Measurements from ENCODE around the gene ABCC11. TPM values are rescaled to one million over a fixed set of nuclear protein-coding genes. Genes with fewer than 3 reads are reported as not detected.

The ABCC11 gene
- total and polyA plus RNA-seq, 2 donors (not counting 1 experiment from before 2014, with no cell fraction given), result 0.09 TPM; not detected in 1

DNA sequence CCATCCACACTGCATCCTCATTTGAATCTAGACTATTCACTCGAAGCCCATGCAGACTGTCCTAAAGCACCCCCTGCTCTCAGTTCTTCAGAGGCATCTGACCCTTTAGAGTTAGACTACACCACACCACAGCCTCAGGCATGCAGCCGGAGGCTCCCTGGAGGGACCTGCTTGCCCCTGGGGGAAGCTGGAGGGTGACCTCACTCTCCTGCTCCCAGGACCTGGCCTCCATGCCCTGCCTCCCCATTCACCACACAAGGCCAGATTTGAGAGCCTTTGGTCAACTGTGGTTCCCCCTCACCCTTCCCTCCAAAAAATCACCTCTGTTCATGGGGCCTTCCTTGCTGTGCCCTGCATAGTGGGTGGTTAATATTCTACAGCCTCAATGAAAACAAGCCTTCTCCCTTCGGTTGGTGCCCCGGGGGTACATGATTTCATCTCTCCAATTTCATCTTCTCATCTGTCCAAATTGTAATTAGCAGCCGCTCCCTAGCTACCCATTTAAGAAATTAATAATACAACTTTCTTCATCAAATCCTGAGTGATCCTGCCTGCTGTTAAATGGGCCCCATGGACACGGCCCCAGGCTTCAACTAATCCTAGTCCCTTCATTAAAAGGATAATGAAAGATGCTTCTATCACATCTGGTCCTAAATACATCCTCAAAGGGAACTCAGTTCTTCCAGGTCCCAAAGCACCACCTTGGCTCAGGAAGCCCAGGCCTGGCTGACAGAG, 116.0 kb downstream of the ABCC11 start:
- intact Hi-C loops (cut with micrococcal nuclease), result no loop called here
- no peak for ATAC-seq (ENCODE audit: low read depth)
- no peak for DNase-seq
- H3K9me3 Mint-ChIP-seq (ENCODE audit: insufficient read depth), result no peaks in the 10 kb centered on the region
- H3K79me2 ChIP-seq (ENCODE audit: control insufficient read depth, insufficient read depth, low read length), result no peaks in the 10 kb centered on the region
- H2AFZ ChIP-seq (ENCODE audit: insufficient read depth, low read depth, low read length, poor library complexity, severe bottlenecking), result no peak overlapping the region
- WGBS (ENCODE audit: insufficient coverage), result 91% methylated on average over 5 of the region's 6 CpGs
- H3K27ac ChIP-seq (ENCODE audit: low read length in 2 of 2), result no peak overlapping the region
- H3K4me3 Mint-ChIP-seq, result no peak overlapping the region
- TF ChIP-seq, protein P1, sequence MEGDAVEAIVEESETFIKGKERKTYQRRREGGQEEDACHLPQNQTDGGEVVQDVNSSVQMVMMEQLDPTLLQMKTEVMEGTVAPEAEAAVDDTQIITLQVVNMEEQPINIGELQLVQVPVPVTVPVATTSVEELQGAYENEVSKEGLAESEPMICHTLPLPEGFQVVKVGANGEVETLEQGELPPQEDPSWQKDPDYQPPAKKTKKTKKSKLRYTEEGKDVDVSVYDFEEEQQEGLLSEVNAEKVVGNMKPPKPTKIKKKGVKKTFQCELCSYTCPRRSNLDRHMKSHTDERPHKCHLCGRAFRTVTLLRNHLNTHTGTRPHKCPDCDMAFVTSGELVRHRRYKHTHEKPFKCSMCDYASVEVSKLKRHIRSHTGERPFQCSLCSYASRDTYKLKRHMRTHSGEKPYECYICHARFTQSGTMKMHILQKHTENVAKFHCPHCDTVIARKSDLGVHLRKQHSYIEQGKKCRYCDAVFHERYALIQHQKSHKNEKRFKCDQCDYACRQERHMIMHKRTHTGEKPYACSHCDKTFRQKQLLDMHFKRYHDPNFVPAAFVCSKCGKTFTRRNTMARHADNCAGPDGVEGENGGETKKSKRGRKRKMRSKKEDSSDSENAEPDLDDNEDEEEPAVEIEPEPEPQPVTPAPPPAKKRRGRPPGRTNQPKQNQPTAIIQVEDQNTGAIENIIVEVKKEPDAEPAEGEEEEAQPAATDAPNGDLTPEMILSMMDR (IDR thresholded peaks at IDR 0.05), result no peak
- TF ChIP-seq EZH2 (IDR thresholded peaks at IDR 0.05; ENCODE audit: borderline replicate concordance, insufficient read depth, low read depth, low read length, poor library complexity, severe bottlenecking), result no peak
- H3K27me3 ChIP-seq (replicated peaks in 1 of 4; ENCODE audit: control extremely low read depth in 1 of 4, control insufficient read depth in 3 of 4, insufficient read depth in 4 of 4, low read length in 3 of 4), result no peaks in the 10 kb centered on the region
- no peaks in the 10 kb centered on the region for H3K4me1 ChIP-seq (ENCODE audit: control insufficient read depth in 2 of 2, insufficient read depth in 2 of 2, low read length in 2 of 2)
- no peaks in the 10 kb centered on the region for H3K4me1 Mint-ChIP-seq
- CTCF ChIA-PET, result no interaction called here
- H4K20me1 ChIP-seq (ENCODE audit: control insufficient read depth, insufficient read depth, low read length, poor library complexity, severe bottlenecking), result no peaks in the 10 kb centered on the region
- no peak overlapping the region for H3K4me2 ChIP-seq (replicated peaks; ENCODE audit: low read depth, low read length, poor library complexity, severe bottlenecking)
- H3K36me3 ChIP-seq (replicated peaks in 1 of 2; ENCODE audit: control extremely low read depth in 1 of 2, control insufficient read depth in 1 of 2, extremely low read depth in 1 of 2, insufficient read depth in 2 of 2, low read length in 1 of 2), result no peaks in the 10 kb centered on the region
- POLR2A ChIA-PET, result no interaction called here
- H3K27me3 Mint-ChIP-seq, result peaks cover 23% of the 10 kb centered on the region
- no peak overlapping the region for H3K9ac ChIP-seq (ENCODE audit: low read length)
- no peaks in the 10 kb centered on the region for H3K9me3 ChIP-seq (ENCODE audit: control extremely low read depth in 1 of 3, control insufficient read depth in 2 of 3, insufficient read depth in 1 of 3, low read length in 2 of 3)
- H3K4me3 ChIP-seq (ENCODE audit: control extremely low read depth in 1 of 5, extremely low read depth in 1 of 5, insufficient read depth in 1 of 5, low read depth in 2 of 5, low read length in 4 of 5), result no peak overlapping the region
- H3K27ac Mint-ChIP-seq, result no peak overlapping the region

- intact Hi-C loops (cut with micrococcal nuclease), result no loop called here
- Histone ChIP-seq H2AFZ (ENCODE audit: insufficient read depth, low read depth, low read length, poor library complexity, severe bottlenecking) (no peak overlapping the region), H3K9ac (ENCODE audit: low read length) (no peak overlapping the region), H3K9me3 (ENCODE audit: control extremely low read depth in 1 of 3, control insufficient read depth in 2 of 3, insufficient read depth in 1 of 3, low read length in 2 of 3) (no peaks in the 10 kb centered on the region), H3K27me3 (replicated peaks in 1 of 4; ENCODE audit: control extremely low read depth in 1 of 4, control insufficient read depth in 3 of 4, insufficient read depth in 4 of 4, low read length in 3 of 4) (no peaks in the 10 kb centered on the region), H3K79me2 (ENCODE audit: control insufficient read depth, insufficient read depth, low read length) (no peaks in the 10 kb centered on the region), H3K36me3 (replicated peaks in 1 of 2; ENCODE audit: control extremely low read depth in 1 of 2, control insufficient read depth in 1 of 2, extremely low read depth in 1 of 2, insufficient read depth in 2 of 2, low read length in 1 of 2) (no peaks in the 10 kb centered on the region), H3K4me2 (replicated peaks; ENCODE audit: low read depth, low read length, poor library complexity, severe bottlenecking) (no peak overlapping the region), H3K4me3 (ENCODE audit: control extremely low read depth in 1 of 5, extremely low read depth in 1 of 5, insufficient read depth in 1 of 5, low read depth in 2 of 5, low read length in 4 of 5) (no peak overlapping the region), H3K27ac (ENCODE audit: low read length in 2 of 2) (no peak overlapping the region), H3K4me1 (ENCODE audit: control insufficient read depth in 2 of 2, insufficient read depth in 2 of 2, low read length in 2 of 2) (no peaks in the 10 kb centered on the region), H4K20me1 (ENCODE audit: control insufficient read depth, insufficient read depth, low read length, poor library complexity, severe bottlenecking) (no peaks in the 10 kb centered on the region)
- H3K4me1 Mint-ChIP-seq, result no peaks in the 10 kb centered on the region
- ChIA-PET POLR2A (no interaction called here), CTCF (no interaction called here)
- H3K27ac Mint-ChIP-seq, result no peak overlapping the region
- H3K9me3 Mint-ChIP-seq (ENCODE audit: insufficient read depth), result no peaks in the 10 kb centered on the region
- DNase-seq (no peak), ATAC-seq (ENCODE audit: low read depth) (no peak)
- no peak overlapping the region for H3K4me3 Mint-ChIP-seq
- TF ChIP-seq, protein P1 (IDR thresholded peaks at IDR 0.05), result no peak
- TF ChIP-seq EZH2 (IDR thresholded peaks at IDR 0.05; ENCODE audit: borderline replicate concordance, insufficient read depth, low read depth, low read length, poor library complexity, severe bottlenecking), result no peak
- WGBS (ENCODE audit: insufficient coverage), result no CpG with 5 or more reads among the region's 3 CpGs
- H3K27me3 Mint-ChIP-seq, result peaks cover 24% of the 10 kb centered on the region
Measured at GRCh38 chr16:48129926-48130325, 117.4 kb downstream of the ABCC11 start.
